Endodermal cell (in vitro differentiated cells): ENCODE results near the gene CSNK1G3. TPM values are rescaled to one million over a fixed set of nuclear protein-coding genes. Genes with fewer than 3 reads are reported as not detected.

Experiments
- DNase-seq: peaks from one replicate; pipeline ENCODE4 v3.0.0-alpha.2; 2017
- H3K27ac ChIP-seq: 2 replicates; pipeline ENCODE4 v1.5.1; 2013; ENCODE audit warnings: mild to moderate bottlenecking, low read depth, low read length, moderate library complexity
- H3K27me3 ChIP-seq: 2 replicates; pipeline ENCODE4 v1.6.1; 2013; ENCODE audit warnings: mild to moderate bottlenecking, low read length, moderate library complexity; ENCODE audit not compliant: insufficient read depth, control insufficient read depth, poor library complexity, severe bottlenecking
- H3K36me3 ChIP-seq: 2 replicates; pipeline ENCODE4 v1.7.0; 2013; ENCODE audit warnings: mild to moderate bottlenecking, low read length, moderate library complexity; ENCODE audit not compliant: control insufficient read depth, insufficient read depth
- H3K4me1 ChIP-seq: one replicate; pipeline ENCODE4 v1.7.0; 2013; ENCODE audit warnings: low read length; ENCODE audit not compliant: control insufficient read depth, insufficient read depth
- H3K4me3 ChIP-seq: 2 replicates; pipeline ENCODE4 v1.5.1; 2013; ENCODE audit warnings: mild to moderate bottlenecking, low read length, moderate library complexity
- H3K9ac ChIP-seq: 2 replicates; pipeline ENCODE4 v1.6.1; 2013; ENCODE audit warnings: mild to moderate bottlenecking, low read length, moderate library complexity; ENCODE audit not compliant: poor library complexity, severe bottlenecking; ENCODE audit errors: extremely low read depth
- H3K9me3 ChIP-seq: 2 replicates; pipeline ENCODE4 v1.6.1; 2013; ENCODE audit warnings: mild to moderate bottlenecking, low read length, moderate library complexity; ENCODE audit not compliant: control insufficient read depth
- H3K27ac Mint-ChIP-seq: 2 replicates; pipeline ENCODE4 v1.8.0; 2020; ENCODE audit warnings: mixed read lengths
- H3K27me3 Mint-ChIP-seq: 2 replicates; pipeline ENCODE4 v1.8.0; 2021; ENCODE audit warnings: mild to moderate bottlenecking, mixed read lengths; ENCODE audit not compliant: insufficient read depth
- H3K36me3 Mint-ChIP-seq: 2 replicates; pipeline ENCODE4 v1.8.0; 2020; ENCODE audit warnings: low read depth, mixed read lengths
- H3K4me1 Mint-ChIP-seq: 2 replicates; pipeline ENCODE4 v1.8.0; 2020; ENCODE audit warnings: mixed read lengths
- H3K4me3 Mint-ChIP-seq: 2 replicates; pipeline ENCODE4 v1.8.0; 2020; ENCODE audit warnings: mild to moderate bottlenecking, moderate library complexity, mixed read lengths
- H3K9me3 Mint-ChIP-seq: 2 replicates; pipeline ENCODE4 v1.8.0; 2020; ENCODE audit warnings: mild to moderate bottlenecking, mixed read lengths
- CTCF ChIP-seq: fragments of 200-600 bp; sonication (generic); conservative IDR thresholded peaks from 2 replicates; pipeline ENCODE4 v1.5.0; 2021; ENCODE audit warnings: antibody characterized with exemption, mild to moderate bottlenecking
- WGBS, 2 experiments: methylation state at CpG; one replicate each; pipeline versions ENCODE4 v1.1.5 to v1.1.7; 2013; ENCODE audit warnings: missing lambda C conversion rate in 2 of 2, mixed read lengths in 1 of 2; ENCODE audit not compliant: insufficient coverage in 1 of 2, insufficient read length in 1 of 2; 5-methylcytosine and 5-hydroxymethylcytosine counted together
- total RNA-seq, 2 donors: library from RNA; stranded (reverse); fragmentation: NEBNext Ultra II Directional in 1 of 2; extraction: Animal tissue kit (Norgen Biotek cat#: 25700) in 1 of 2; gene quantifications; 2 replicates in 1 of 2; 3 replicates in 1 of 2; pipeline ENCODE4 v1.2.1, GENCODE V29; 2021

The CSNK1G3 gene
- total RNA-seq, 2 donors from 2014 or later: 47.5 to 48.4 TPM

GRCh38 chr5:123665822-123666371, 153.9 kb downstream of the CSNK1G3 start:
- no peaks in the 10 kb centered on the region for H3K4me1 Mint-ChIP-seq
- Histone ChIP-seq H3K36me3 (no peaks in the 10 kb centered on the region), H3K9ac (no peak overlapping the region), H3K27ac (no peak overlapping the region), H3K4me3 (no peak overlapping the region), H3K4me1 (no peaks in the 10 kb centered on the region), H3K27me3 (no peaks in the 10 kb centered on the region), H3K9me3 (peaks cover 29% of the 10 kb centered on the region)
- TF ChIP-seq CTCF: peak; percentile 15
- H3K27me3 Mint-ChIP-seq: no peaks in the 10 kb centered on the region
- H3K36me3 Mint-ChIP-seq: peaks cover 1% of the 10 kb centered on the region
- DNase-seq: no peak
- 87 to 94% methylated on average over 2 of the region's 2 CpGs for WGBS, 2 experiments
- H3K27ac Mint-ChIP-seq: no peak overlapping the region
- no peak overlapping the region for H3K4me3 Mint-ChIP-seq
- H3K9me3 Mint-ChIP-seq: peaks cover 27% of the 10 kb centered on the region

Other genes starting within 250 kb of the CSNK1G3 start
- gene CEP120, start 88.8 kb upstream of the CSNK1G3 start, total RNA-seq: 10 to 100 TPM; 19.9 to 23.5 TPM